ENCODE measurements around the gene CASP9. TPM values are rescaled to one million over a fixed set of nuclear protein-coding genes. Genes with fewer than 3 reads are reported as not detected.

CASP9 gene
- total RNA-seq, 1 donor from 2014 or later = 30.8 TPM

GRCh38 chr1:15448877-15449462 lies 75.0 kb downstream of the CASP9 start:
- no peak for DNase-seq (ENCODE audit: low read depth)

DNA sequence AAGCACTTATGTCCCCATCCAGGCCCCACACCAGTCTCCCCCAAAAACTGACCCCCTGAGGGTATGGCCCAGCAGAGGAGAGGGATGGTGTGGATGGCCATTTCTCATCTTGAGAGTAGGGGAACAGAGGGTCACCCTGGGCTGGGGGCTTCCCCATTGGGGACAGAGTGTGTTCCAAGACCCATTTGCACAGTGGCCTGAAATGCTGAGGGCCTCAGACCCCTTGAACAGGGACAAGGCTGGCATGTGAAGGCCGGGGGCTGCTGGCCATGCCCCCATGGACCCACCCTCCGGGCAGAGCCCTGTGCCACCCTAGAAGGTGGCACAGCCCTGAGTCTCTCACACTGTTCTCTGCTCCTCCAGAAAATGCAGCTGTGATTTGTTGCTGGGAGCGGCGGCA lies 77.8 kb downstream of the CASP9 start:
- no peak for DNase-seq (ENCODE audit: low read depth)

GRCh38 chr1:15445390-15446122 lies 78.5 kb downstream of the CASP9 start:
- no peak for DNase-seq (ENCODE audit: low read depth)

DNA sequence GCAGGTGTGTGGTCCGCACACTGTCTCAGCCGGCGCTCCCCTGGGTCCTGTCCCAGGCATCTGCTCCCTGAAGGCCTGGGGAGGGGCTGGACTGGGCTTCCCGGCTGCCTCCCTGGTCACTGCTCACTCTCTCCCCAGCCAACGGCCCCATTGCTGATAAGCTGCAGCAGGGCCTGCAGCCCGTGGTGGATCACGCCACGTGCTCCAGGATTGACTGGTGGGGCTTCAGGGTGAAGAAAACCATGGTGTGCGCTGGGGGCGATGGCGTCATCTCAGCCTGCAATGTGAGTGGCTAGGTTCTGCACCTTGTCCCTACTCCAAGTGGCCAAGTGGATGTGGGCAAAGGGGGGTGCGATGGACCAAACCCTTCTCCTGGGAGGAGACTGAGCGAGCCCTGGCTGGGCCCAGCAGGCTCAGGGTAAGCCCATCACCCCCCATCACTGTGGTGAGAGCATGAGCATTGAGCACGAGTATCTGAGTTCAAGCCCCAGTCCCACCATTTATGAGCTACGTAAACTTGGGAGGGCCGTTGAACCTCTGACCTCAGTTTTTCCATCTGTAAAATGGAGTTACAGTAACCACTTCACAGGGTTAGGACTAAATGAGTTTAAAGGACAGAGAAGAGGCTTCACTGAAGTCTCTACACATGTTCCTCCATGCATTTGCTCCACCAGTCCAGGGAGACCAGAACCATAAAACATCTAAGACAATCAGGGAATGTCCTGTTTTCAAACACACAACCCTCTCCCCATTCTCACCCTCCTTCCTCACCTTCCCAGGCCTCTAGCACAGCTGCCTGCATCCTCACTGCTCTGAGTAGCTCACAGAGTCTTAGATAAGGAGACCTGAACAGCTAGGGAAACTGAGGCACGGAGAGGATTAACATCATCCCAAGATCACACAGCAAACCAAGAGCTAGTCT lies 79.3 kb downstream of the CASP9 start:
- DNase-seq (ENCODE audit: low read depth) = no peak

DNA sequence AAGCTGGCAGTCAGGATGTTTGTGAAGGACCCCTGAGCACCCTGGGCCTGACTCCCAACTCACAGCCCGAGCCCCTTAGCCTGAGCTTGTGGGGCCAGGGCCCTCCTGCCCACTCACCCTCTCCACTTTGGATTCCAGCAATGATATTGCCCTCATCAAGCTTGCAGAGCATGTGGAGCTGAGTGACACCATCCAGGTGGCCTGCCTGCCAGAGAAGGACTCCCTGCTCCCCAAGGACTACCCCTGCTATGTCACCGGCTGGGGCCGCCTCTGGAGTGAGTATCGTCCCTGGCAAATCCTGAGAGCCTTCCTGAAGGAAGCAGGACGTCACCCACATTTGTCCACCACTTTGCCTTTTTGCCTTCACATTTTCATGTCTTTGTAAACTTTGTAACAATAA lies 80.7 kb downstream of the CASP9 start:
- peak; percentile 47 for DNase-seq (ENCODE audit: low read depth)

- DNase-seq (ENCODE audit: low read depth) = no peak
Measured at GRCh38 chr1:15442759-15443158, 81.3 kb downstream of the CASP9 start.

GRCh38 chr1:15442119-15442518 lies 81.9 kb downstream of the CASP9 start:
- no peak for DNase-seq (ENCODE audit: low read depth)

Other genes with a start within 250 kb of the CASP9 start
- 84.4 and 207 TPM in 2 replicates for gene EFHD2, start 114.3 kb downstream of the CASP9 start, total RNA-seq
- 0.21 and 0.72 TPM in 2 replicates for gene CTRC, start 85.8 kb downstream of the CASP9 start, total RNA-seq
- 0.57 TPM in 1 of 2 replicates, not detected in the other for gene CELA2A, start 67.5 kb downstream of the CASP9 start, total RNA-seq
- 0.78 and 3.7 TPM in 2 replicates for gene CELA2B, start 48.1 kb downstream of the CASP9 start, total RNA-seq
- 43.9 and 50.2 TPM in 2 replicates for gene DNAJC16, start 2.6 kb upstream of the CASP9 start, total RNA-seq
- gene AGMAT, start 60.8 kb upstream of the CASP9 start, total RNA-seq = 2.1 and 3.2 TPM in 2 replicates
- 26.6 and 34.7 TPM in 2 replicates for gene DDI2, start 93.2 kb upstream of the CASP9 start, total RNA-seq
- 80.3 and 90.4 TPM in 2 replicates for gene PLEKHM2, start 160.1 kb upstream of the CASP9 start, total RNA-seq
- 5.2 and 13.0 TPM in 2 replicates for gene SLC25A34, start 212.0 kb upstream of the CASP9 start, total RNA-seq
- gene TMEM82, start 218.3 kb upstream of the CASP9 start, total RNA-seq = not detected in 2 replicates
- gene FBLIM1, start 234.6 kb upstream of the CASP9 start, total RNA-seq = 38.8 and 103 TPM in 2 replicates

Measured in myocyte (in vitro differentiated cells).